H1 (cell line): ENCODE results near the gene PNMA6A. TPM values are rescaled to one million over a fixed set of nuclear protein-coding genes. Genes with fewer than 3 reads are reported as not detected.

Experiments
- CTCF ChIA-PET: fragments of 300-600 bp; sonication (Branson Sonifier 250); formaldehyde crosslinking; loops from one replicate; lab custom pipeline; 2021; ENCODE audit not compliant: partially characterized antibody; lab: Charles Lee
- POLR2A ChIA-PET: fragments of 300-600 bp; sonication (Branson Sonifier 250); formaldehyde crosslinking; loops from one replicate; lab custom pipeline; 2021; ENCODE audit warnings: inconsistent platforms; ENCODE audit not compliant: partially characterized antibody; lab: Charles Lee
- DNase-seq, 2 experiments: peaks; one replicate each; pipeline versions ENCODE4 v3.0.0 to v3.0.0-alpha.2; 2010 to 2022; ENCODE audit warnings: low spot score in 2 of 2, low read depth in 1 of 2, mixed read lengths in 1 of 2
- FAIRE-seq: peaks from 2 replicates; lab custom pipeline; 2011; peaks lifted over from hg19 to GRCh38; lab: Jason Lieb, UNC
- H2AFZ ChIP-seq: 2 replicates; pipeline ENCODE4 v1.8.1; 2012; ENCODE audit warnings: low read length, inconsistent platforms
- H2AK5ac ChIP-seq: 2 replicates; pipeline ENCODE4 v1.6.1; 2013; ENCODE audit warnings: low read depth, low read length
- H2BK120ac ChIP-seq: replicated peaks from 2 replicates; pipeline ENCODE3; 2013; ENCODE audit warnings: low read depth, low read length, inconsistent platforms
- H2BK12ac ChIP-seq: 2 replicates; pipeline ENCODE4 v1.6.1; 2013; ENCODE audit warnings: low read depth, low read length
- H2BK15ac ChIP-seq: 2 replicates; pipeline ENCODE4 v1.6.1; 2013; ENCODE audit warnings: low read length
- H2BK20ac ChIP-seq: 2 replicates; pipeline ENCODE4 v1.6.1; 2013; ENCODE audit warnings: low read length
- H2BK5ac ChIP-seq: 2 replicates; pipeline ENCODE4 v1.6.1; 2013; ENCODE audit warnings: low read depth, low read length
- H3K14ac ChIP-seq: 2 replicates; pipeline ENCODE4 v1.6.1; 2013; ENCODE audit warnings: inconsistent platforms; ENCODE audit not compliant: insufficient read length
- H3K18ac ChIP-seq: 2 replicates; pipeline ENCODE4 v1.6.1; 2013; ENCODE audit warnings: low read length; ENCODE audit errors: extremely low read depth
- H3K23ac ChIP-seq: 2 replicates; pipeline ENCODE4 v1.6.1; 2013; ENCODE audit warnings: inconsistent platforms; ENCODE audit not compliant: insufficient read length
- H3K23me2 ChIP-seq: 2 replicates; pipeline ENCODE4 v1.6.1; 2013; ENCODE audit warnings: low read depth, low read length
- H3K27ac ChIP-seq: 2 replicates; pipeline ENCODE4 v1.6.1; 2011; ENCODE audit warnings: low read depth, low read length, inconsistent platforms
- H3K27me3 ChIP-seq, 4 experiments: replicated peaks in 1 of 4; 1 replicate in 1 of 4; 2 replicates in 3 of 4; pipeline versions ENCODE4 v1.6.1 to v1.8.1; 2011 to 2013; ENCODE audit warnings: low read length in 3 of 4, mild to moderate bottlenecking in 3 of 4, inconsistent platforms in 2 of 4, mixed read lengths in 2 of 4, moderate library complexity in 1 of 4; ENCODE audit not compliant: control insufficient read depth in 3 of 4, insufficient read depth in 3 of 4; ENCODE audit errors: extremely low read depth in 1 of 4
- H3K36me3 ChIP-seq, 4 experiments: 2 replicates each; pipeline versions ENCODE4 v1.6.1 to v1.8.1; 2011 to 2013; ENCODE audit warnings: mild to moderate bottlenecking in 4 of 4, low read length in 3 of 4, moderate library complexity in 2 of 4, control low read depth in 1 of 4, inconsistent platforms in 1 of 4; ENCODE audit not compliant: insufficient read depth in 4 of 4, control insufficient read depth in 2 of 4
- H3K4ac ChIP-seq: replicated peaks from 2 replicates; pipeline ENCODE3; 2013; ENCODE audit warnings: low read length, low read depth, mixed read lengths, inconsistent platforms; ENCODE audit not compliant: insufficient read length
- H3K4me1 ChIP-seq, 4 experiments: replicated peaks in 1 of 4; 1 replicate in 1 of 4; 2 replicates in 3 of 4; pipeline versions ENCODE4 v1.6.1 to v1.8.1; 2011 to 2013; ENCODE audit warnings: low read length in 3 of 4, inconsistent platforms in 2 of 4, mixed read lengths in 1 of 4; ENCODE audit not compliant: insufficient read depth in 4 of 4, control insufficient read depth in 3 of 4
- H3K4me2 ChIP-seq, 2 experiments: 2 replicates each; pipeline versions ENCODE4 v1.6.1 to v1.8.1; 2011 to 2013; ENCODE audit warnings: low read depth in 2 of 2, low read length in 2 of 2, control low read depth in 1 of 2, inconsistent platforms in 1 of 2, mild to moderate bottlenecking in 1 of 2; ENCODE audit not compliant: insufficient read depth in 1 of 2
- H3K4me3 ChIP-seq, 4 experiments: fragments of 200-600, 300-600 bp in 1 of 4; sonication (generic), shearing (Covaris generic), sonication (Bioruptor Twin) in 1 of 4; 2 replicates each; pipeline versions ENCODE4 v1.5.1 to v1.8.1; 2011 to 2016; ENCODE audit warnings: low read length in 4 of 4, low read depth in 3 of 4, control low read depth in 2 of 4, inconsistent platforms in 2 of 4, mild to moderate bottlenecking in 2 of 4, mixed read lengths in 1 of 4, moderate library complexity in 1 of 4; ENCODE audit not compliant: insufficient read depth in 2 of 4; ENCODE audit errors: extremely low read depth in 1 of 4
- H3K56ac ChIP-seq: replicated peaks from 2 replicates; pipeline ENCODE3; 2013; ENCODE audit warnings: low read depth, mild to moderate bottlenecking, mixed read lengths, low read length, inconsistent platforms; ENCODE audit not compliant: insufficient read length
- H3K79me1 ChIP-seq: 2 replicates; pipeline ENCODE4 v1.6.1; 2013; ENCODE audit warnings: low read depth, low read length, control low read depth
- H3K79me2 ChIP-seq, 2 experiments: 2 replicates each; pipeline versions ENCODE4 v1.6.1 to v1.8.1; 2012 to 2013; ENCODE audit warnings: low read length in 2 of 2, mild to moderate bottlenecking in 2 of 2, inconsistent platforms in 1 of 2; ENCODE audit not compliant: insufficient read depth in 2 of 2, control insufficient read depth in 1 of 2
- H3K9ac ChIP-seq, 4 experiments: replicated peaks in 1 of 4; 1 replicate in 1 of 4; 2 replicates in 3 of 4; pipeline versions ENCODE4 v1.6.1 to v1.8.1; 2011 to 2013; ENCODE audit warnings: low read depth in 3 of 4, low read length in 3 of 4, control low read depth in 2 of 4, mild to moderate bottlenecking in 2 of 4, moderate library complexity in 2 of 4, inconsistent platforms in 1 of 4; ENCODE audit errors: extremely low read depth in 1 of 4
- H3K9me3 ChIP-seq, 2 experiments: 2 replicates each; pipeline versions ENCODE4 v1.6.1 to v1.8.1; 2012 to 2013; ENCODE audit warnings: mild to moderate bottlenecking in 2 of 2, moderate library complexity in 2 of 2, control low read depth in 1 of 2, inconsistent platforms in 1 of 2, low read depth in 1 of 2, low read length in 1 of 2, mixed read lengths in 1 of 2; ENCODE audit not compliant: insufficient read depth in 2 of 2
- H4K20me1 ChIP-seq, 2 experiments: replicated peaks in 1 of 2; 2 replicates each; pipeline versions ENCODE3 to v1.8.1; 2011 to 2013; ENCODE audit warnings: inconsistent platforms in 2 of 2, low read length in 2 of 2, mild to moderate bottlenecking in 1 of 2; ENCODE audit not compliant: insufficient read depth in 2 of 2, control insufficient read depth in 1 of 2
- H4K5ac ChIP-seq: 2 replicates; pipeline ENCODE4 v1.6.1; 2013; ENCODE audit warnings: low read length, low read depth, mixed read lengths, inconsistent platforms; ENCODE audit not compliant: insufficient read length
- H4K8ac ChIP-seq: 2 replicates; pipeline ENCODE4 v1.8.0; 2013; ENCODE audit warnings: mild to moderate bottlenecking, moderate library complexity, low read length, inconsistent platforms; ENCODE audit not compliant: insufficient read depth; ENCODE audit errors: extremely low read depth
- H4K91ac ChIP-seq: replicated peaks from 2 replicates; pipeline ENCODE3; 2013; ENCODE audit warnings: low read length, mixed read lengths, inconsistent platforms; ENCODE audit not compliant: insufficient read length
- BACH1 ChIP-seq: IDR thresholded peaks from 2 replicates; pipeline ENCODE4 v1.6.1; 2012; ENCODE audit warnings: low read length, improper control_type of control experiment
- BRCA1 ChIP-seq: IDR thresholded peaks from 2 replicates; pipeline ENCODE4 v1.6.1; 2012; ENCODE audit warnings: low read depth, low read length, improper control_type of control experiment
- CHD1 ChIP-seq: IDR thresholded peaks from 2 replicates; pipeline ENCODE4 v1.6.1; 2012; ENCODE audit warnings: low read depth, low read length, improper control_type of control experiment
- EZH2 ChIP-seq: fragments of 200-600 bp; sonication (generic); IDR thresholded peaks from 2 replicates; pipeline ENCODE4 v1.7.1; 2012; ENCODE audit warnings: low read depth, mild to moderate bottlenecking, moderate library complexity, low read length, inconsistent platforms; ENCODE audit not compliant: severe bottlenecking
- HDAC2 ChIP-seq, 2 experiments: fragments of 300-600 bp in 1 of 2; sonication (generic) in 1 of 2; IDR thresholded peaks; 2 replicates each; pipeline ENCODE4 v1.6.1; 2011 to 2012; ENCODE audit warnings: low read depth in 2 of 2, low read length in 2 of 2, mild to moderate bottlenecking in 2 of 2, moderate library complexity in 2 of 2, borderline replicate concordance in 1 of 2, inconsistent platforms in 1 of 2
- JUND ChIP-seq: IDR thresholded peaks from 2 replicates; pipeline ENCODE4 v1.6.1; 2011; ENCODE audit warnings: mild to moderate bottlenecking, improper control_type of control experiment, low read length
- MAFK ChIP-seq: IDR thresholded peaks from 2 replicates; pipeline ENCODE4 v1.6.1; 2012; ENCODE audit warnings: low read depth, mild to moderate bottlenecking, improper control_type of control experiment, low read length
- RNF2 ChIP-seq: fragments of 200-900, 300-1000 bp; sonication (generic); IDR thresholded peaks from 2 replicates; pipeline ENCODE4 v1.7.1; 2016; ENCODE audit warnings: borderline replicate concordance, low read depth, mild to moderate bottlenecking, antibody characterized with exemption, low read length; ENCODE audit not compliant: poor library complexity, severe bottlenecking; ENCODE audit errors: missing control alignments
- SAP30 ChIP-seq: fragments of 300-600 bp; sonication (generic); IDR thresholded peaks from 2 replicates; pipeline ENCODE4 v1.7.1; 2012; ENCODE audit warnings: low read length, moderate library complexity, mild to moderate bottlenecking, inconsistent platforms; ENCODE audit not compliant: insufficient read depth, insufficient replicate concordance
- SIN3A ChIP-seq, 2 experiments: IDR thresholded peaks in 1 of 2; conservative IDR thresholded peaks in 1 of 2; 2 replicates each; pipeline ENCODE4 v1.6.1; 2011 to 2012; ENCODE audit warnings: low read length in 2 of 2, improper control_type of control experiment in 1 of 2, low read depth in 1 of 2, mild to moderate bottlenecking in 1 of 2
- TEAD4 ChIP-seq: IDR thresholded peaks from 2 replicates; pipeline ENCODE4 v1.6.1; 2012; ENCODE audit warnings: low read depth, low read length, inconsistent platforms, mixed read lengths
- YY1 ChIP-seq: IDR thresholded peaks from 2 replicates; pipeline ENCODE4 v1.6.1; 2011; ENCODE audit warnings: low read depth, mild to moderate bottlenecking, low read length
- WGBS, 2 experiments: shearing (Covaris generic) in 1 of 2; methylation state at CpG; one replicate each; pipeline versions ENCODE4 v1.1.6 to v1.1.7; 2013 to 2015; ENCODE audit warnings: low lambda C conversion rate in 2 of 2, mixed read lengths in 2 of 2, inconsistent platforms in 1 of 2, low coverage in 1 of 2, missing lambda C conversion rate in 1 of 2; ENCODE audit not compliant: insufficient replicate concordance in 2 of 2, insufficient coverage in 1 of 2, insufficient read length in 1 of 2; ENCODE audit errors: extremely low coverage in 1 of 2, missing lambda C conversion rate in 1 of 2; 5-methylcytosine and 5-hydroxymethylcytosine counted together
- polyA plus RNA-seq, 7 experiments: library from polyadenylated mRNA; depleted of rRNA in 3 of 7; stranded (reverse) in 5 of 7; unstranded in 2 of 7; fragments of >200 nt in 5 of 7; fragments of 200-250 nt in 2 of 7; gene quantifications; 1 replicate in 5 of 7; 2 replicates in 1 of 7; 4 replicates in 1 of 7; pipeline versions ENCODE4 v1.2.1 to v1.2.3, GENCODE V29; 2011 to 2013; ENCODE audit warnings: missing spikeins in 2 of 7, mixed read lengths in 2 of 7
- total RNA-seq: library from RNA; stranded (reverse); fragmentation: NEBNext Ultra II Directional; extraction: Animal tissue kit (Norgen Biotek cat#: 25700); gene quantifications from 2 replicates; pipeline ENCODE4 v1.2.1, GENCODE V29; 2021
- TF ChIP-seq, protein P1 (sequence below): IDR thresholded peaks from 2 replicates; pipeline ENCODE4 v1.6.1; 2011; ENCODE audit warnings: low read depth, mild to moderate bottlenecking, low read length; ENCODE audit not compliant: insufficient read depth

Gene PNMA6A
- total and polyA plus RNA-seq, 2 of the 8 experiments (the other 6 are each of a cell fraction or from before 2014, with no cell fraction given) = 2.2 to 5.7 TPM

DNA sequence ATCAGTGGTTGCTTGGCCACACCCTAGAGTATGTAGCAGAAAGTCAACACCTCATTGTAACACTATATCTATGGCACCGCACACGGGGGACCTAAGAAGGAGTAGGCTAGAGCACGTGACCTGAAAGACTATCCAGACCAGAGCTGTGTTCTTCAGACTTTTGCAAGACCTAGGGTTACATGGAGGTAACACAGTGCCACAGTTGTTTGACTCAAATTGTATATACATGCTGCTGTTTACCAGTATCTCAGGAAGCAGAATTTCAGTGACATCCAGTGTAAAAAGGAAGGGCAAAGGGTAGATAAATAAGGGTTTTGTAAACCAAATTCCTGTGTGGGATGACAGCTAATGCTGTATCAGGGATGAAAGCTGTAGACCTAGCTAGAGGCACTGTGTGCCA lies 30.2 kb downstream of the PNMA6A start:
- Histone ChIP-seq H3K79me1 (no peaks in the 10 kb centered on the region), H3K4ac (no peak overlapping the region), H3K4me1 (no peaks in the 10 kb centered on the region), H3K4me3 (no peak overlapping the region), H4K5ac (no peak overlapping the region), H3K4me2 (no peak overlapping the region), H3K27ac (no peak overlapping the region), H3K36me3 (no peaks in the 10 kb centered on the region), H3K27me3 (no peaks in the 10 kb centered on the region), H2BK20ac (no peak overlapping the region), H3K18ac (no peak overlapping the region), H2BK5ac (no peak overlapping the region), H4K20me1 (no peaks in the 10 kb centered on the region), H3K23me2 (no peaks in the 10 kb centered on the region), H2BK12ac (no peak overlapping the region), H4K8ac (no peak overlapping the region), H2BK120ac (no peak overlapping the region), H3K9ac (no peak overlapping the region), H2BK15ac (no peak overlapping the region), H3K56ac (no peak overlapping the region), H3K23ac (no peak overlapping the region), H3K14ac (no peak overlapping the region), H2AK5ac (no peak overlapping the region), H3K79me2 (no peaks in the 10 kb centered on the region), H4K91ac (no peak overlapping the region), H2AFZ (no peak overlapping the region), H3K9me3 (no peaks in the 10 kb centered on the region)
- ChIA-PET CTCF (no interaction called here), POLR2A (no interaction called here)
- DNase-seq (no peak), FAIRE-seq (no peak)
- TF ChIP-seq, protein P1, sequence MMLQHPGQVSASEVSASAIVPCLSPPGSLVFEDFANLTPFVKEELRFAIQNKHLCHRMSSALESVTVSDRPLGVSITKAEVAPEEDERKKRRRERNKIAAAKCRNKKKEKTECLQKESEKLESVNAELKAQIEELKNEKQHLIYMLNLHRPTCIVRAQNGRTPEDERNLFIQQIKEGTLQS = no peak
- no peak for TF ChIP-seq HDAC2 (IDR thresholded peaks at IDR 0.05; ENCODE audit: borderline replicate concordance in 1 of 2, low read depth in 2 of 2, low read length in 2 of 2)
- no peak for TF ChIP-seq SIN3A (conservative IDR thresholded peaks at IDR 0.05 in 1 of 2, IDR thresholded peaks at IDR 0.05 in 1 of 2; ENCODE audit: low read depth in 1 of 2, low read length in 2 of 2)
- TF ChIP-seq JUND = no peak
- no peak for TF ChIP-seq SAP30
- TF ChIP-seq RNF2 = no peak
- TF ChIP-seq BRCA1 = no peak
- TF ChIP-seq CHD1 = no peak
- TF ChIP-seq TEAD4 = no peak
- no peak for TF ChIP-seq EZH2
- no peak for TF ChIP-seq BACH1
- no peak for TF ChIP-seq YY1
- TF ChIP-seq MAFK = no peak
- WGBS, 2 experiments = 91% methylated on average over 3 of the region's 3 CpGs; no CpG with 5 or more reads in 1 of the 2 experiments
